GM19035 (cell line): Measurements from ENCODE around the gene TEAD4.
A peak's percentile ranks its signal among the peaks of the same experiment; 100 is the strongest.

Source experiments
- ATAC-seq: cut with Tn5 transposase; IDR thresholded peaks from one replicate; pipeline ENCODE4 v1.9.1; 2021; ENCODE audit not compliant: unreplicated experiment

The TEAD4 gene

DNA sequence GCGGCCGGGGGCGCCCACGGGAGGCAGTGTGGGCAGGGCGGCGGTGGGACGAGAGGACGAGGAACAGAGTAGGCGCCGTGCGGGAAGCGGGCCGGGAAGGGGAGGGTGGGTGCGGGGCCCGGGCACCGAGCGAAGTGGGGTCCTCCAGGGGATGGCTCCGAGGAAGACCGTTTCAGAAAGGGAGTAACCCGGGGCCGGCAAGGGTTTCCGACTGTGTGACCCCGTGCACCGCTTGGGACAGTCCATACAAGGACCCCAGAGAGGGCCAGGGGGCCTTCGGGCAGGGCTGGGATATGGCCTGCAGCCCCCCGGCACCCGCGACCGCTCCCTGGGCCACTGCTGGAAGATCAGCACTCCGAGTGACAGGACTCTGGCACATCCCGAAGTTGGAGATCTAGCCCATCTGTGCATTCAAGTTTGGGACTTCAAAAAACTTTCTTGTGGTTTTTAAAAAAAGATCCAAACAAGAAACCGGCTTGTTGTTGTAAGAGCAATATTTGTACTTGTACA, 118.4 kb downstream of the TEAD4 start:
- ATAC-seq, result peak; percentile 14

DNA sequence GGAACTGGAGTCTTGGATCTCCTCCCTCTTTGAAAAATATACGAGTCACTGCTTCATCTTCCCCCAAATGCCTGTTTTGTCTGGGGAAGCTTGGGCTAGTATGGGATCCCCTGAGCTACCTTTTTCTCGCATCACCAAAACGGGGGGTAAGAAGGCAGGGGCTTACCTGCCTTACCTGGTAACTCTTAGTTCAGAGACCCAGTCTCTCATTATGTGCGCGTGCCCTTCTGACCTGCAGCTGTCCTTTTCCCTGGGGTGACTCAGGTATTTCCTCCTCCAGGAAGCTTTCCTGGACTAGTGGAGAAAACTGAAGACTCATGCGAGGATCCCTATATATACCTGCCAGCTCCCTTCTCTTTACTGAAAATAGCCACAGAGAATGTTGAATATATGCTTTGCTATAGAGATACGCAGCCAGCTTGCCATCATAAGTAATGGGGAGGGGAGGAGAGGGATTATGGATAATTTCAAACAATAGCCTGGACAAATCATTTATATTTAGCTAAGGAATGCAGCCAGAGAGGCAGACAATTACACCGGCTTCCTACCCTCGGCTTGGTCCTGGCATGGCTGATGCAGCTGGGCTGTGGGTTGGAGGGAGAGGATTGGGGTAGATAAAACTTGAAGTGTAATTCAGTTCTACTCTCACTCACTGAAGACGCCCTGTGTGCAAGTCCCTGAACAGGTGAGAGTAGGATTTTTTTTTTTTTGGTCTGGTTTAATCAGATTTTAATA, 119.1 kb downstream of the TEAD4 start:
- ATAC-seq, result no peak

DNA sequence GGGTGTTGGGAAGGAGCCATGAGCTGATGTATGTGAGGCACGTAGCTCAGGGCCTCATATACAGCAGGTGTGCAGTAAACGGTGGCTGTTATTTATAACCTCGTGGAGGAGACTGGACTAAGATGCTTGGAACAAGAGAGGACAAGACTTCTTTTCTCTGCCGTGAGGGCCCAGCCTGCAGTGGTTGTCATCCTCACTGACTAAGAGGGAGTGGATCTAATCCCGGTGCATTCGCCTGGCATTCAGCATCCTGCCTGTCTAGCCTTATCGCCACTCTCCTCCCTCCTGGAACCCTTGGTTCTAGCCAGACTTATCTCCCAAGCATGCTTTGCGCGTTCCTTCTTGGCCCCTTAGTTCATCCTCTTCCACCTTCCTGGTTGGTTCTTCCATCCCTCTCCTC, 121.9 kb downstream of the TEAD4 start:
- no peak for ATAC-seq

- no peak for ATAC-seq
These were observed 122.7 kb downstream of the TEAD4 start for GRCh38 chr12:3081886-3082285.

- ATAC-seq, result no peak
These were observed 124.2 kb downstream of the TEAD4 start for GRCh38 chr12:3083241-3083920.

GRCh38 chr12:3083921-3084347, 124.7 kb downstream of the TEAD4 start:
- ATAC-seq, result no peak

DNA sequence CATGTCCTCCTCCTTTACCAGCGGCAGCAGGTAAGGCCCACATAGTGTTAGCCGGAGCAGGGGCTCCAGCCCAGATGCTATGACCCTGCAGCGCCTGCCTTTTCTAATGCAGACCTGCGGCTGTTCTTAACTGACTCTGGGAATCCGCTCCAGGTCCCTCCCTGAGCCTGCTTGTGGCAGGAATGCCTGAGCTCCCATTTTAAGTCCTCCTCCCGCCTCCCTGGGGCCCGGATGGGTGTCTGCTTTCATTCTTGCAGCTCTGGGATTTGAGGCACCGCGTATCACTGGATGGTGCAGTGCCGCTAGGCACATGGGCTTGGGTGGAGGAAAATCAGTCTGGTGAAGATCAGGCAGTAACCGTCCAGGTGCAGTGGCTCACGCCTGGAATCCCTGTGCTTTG, 125.5 kb downstream of the TEAD4 start:
- ATAC-seq, result no peak

GRCh38 chr12:3085341-3086139, 126.3 kb downstream of the TEAD4 start:
- no peak for ATAC-seq

DNA sequence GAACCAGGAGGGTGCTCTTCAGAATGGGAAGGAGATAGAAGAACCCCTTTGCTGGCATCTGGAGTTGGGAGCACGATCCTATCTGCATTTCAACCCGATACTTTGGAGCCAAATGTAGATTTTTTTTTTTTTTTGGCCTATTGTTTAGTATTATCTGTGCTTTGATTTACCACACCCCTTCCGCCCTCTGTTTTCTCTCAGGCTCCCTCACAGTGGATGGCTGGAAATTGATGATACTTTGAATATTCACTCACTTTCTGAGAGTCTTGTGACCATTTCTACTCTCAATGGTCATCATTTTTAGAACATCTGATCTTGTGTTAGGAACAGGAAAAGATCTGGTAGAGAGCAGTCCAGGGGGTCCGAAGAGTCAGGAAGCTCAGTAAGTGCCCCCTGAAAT, 127.0 kb downstream of the TEAD4 start:
- no peak for ATAC-seq

- no peak for ATAC-seq
These were observed 127.6 kb downstream of the TEAD4 start for GRCh38 chr12:3086729-3087323.

DNA sequence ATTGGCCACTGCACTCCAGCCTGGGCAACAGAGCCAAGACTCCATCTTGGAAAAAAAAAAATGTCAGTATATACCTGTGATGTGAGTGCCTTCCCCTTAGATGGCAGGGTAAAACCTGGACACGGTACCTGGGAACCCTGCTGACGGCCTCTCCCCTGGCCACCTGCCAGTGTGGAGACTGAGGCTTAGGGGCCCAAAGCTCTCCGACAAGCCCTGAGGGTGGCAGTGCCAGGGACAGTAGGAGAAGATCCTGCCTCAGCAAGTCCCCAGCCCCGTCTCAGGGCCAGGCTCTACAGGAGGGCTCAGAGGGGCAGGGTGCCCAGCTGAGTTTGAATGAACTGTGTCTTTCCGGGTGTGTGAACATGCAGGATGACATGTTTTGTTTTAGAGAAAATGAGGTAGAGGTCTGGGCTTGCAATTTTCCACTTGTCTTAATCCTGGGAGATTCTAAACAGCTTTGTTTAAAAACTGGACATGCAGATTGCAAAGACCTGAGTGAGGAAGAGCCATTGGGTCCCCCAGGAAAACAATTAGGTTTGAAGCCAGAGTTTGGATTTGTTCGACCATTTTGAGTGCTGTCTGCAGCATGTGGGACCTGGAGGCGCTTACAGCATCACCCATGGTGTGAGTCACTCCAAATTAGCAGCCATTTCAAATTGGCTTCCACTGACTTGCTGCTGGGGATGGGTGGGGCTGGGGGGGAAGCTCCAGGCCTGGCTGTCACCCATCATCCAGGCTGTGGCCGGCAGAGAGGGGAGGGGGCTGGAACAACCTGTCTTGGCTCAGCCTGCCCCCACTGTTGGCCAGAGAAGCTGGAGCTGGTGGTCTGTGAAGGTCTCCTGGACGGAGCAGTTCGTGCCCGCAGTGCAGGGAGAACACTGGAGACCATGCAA, 128.8 kb downstream of the TEAD4 start:
- ATAC-seq, result no peak

DNA sequence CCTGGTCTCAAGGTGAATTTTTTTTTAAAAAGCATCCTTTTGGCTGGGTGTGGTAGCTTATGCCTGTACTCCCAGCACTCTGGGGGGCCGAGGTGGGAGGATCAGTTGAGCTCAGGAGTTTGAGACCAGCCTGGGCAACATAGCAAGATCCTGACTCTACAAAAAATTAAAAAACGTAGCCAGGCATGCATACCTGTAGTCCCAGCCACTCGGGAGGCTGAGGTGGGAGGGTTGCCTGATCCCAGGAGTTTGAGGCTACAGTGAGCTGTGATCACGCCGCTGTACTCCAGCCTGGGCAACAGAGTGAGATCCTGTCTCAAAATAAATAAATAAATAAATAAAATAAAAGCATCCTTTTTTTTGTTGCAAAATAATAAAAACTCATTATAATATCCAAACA, 130.4 kb downstream of the TEAD4 start:
- no peak for ATAC-seq
